GM18520 (cell line): Measurements from ENCODE around the gene CELF4.

ENCODE experiments used
- ATAC-seq: cut with Tn5 transposase; IDR thresholded peaks from one replicate; pipeline ENCODE4 v1.9.1; 2021; ENCODE audit not compliant: unreplicated experiment

The CELF4 gene

DNA sequence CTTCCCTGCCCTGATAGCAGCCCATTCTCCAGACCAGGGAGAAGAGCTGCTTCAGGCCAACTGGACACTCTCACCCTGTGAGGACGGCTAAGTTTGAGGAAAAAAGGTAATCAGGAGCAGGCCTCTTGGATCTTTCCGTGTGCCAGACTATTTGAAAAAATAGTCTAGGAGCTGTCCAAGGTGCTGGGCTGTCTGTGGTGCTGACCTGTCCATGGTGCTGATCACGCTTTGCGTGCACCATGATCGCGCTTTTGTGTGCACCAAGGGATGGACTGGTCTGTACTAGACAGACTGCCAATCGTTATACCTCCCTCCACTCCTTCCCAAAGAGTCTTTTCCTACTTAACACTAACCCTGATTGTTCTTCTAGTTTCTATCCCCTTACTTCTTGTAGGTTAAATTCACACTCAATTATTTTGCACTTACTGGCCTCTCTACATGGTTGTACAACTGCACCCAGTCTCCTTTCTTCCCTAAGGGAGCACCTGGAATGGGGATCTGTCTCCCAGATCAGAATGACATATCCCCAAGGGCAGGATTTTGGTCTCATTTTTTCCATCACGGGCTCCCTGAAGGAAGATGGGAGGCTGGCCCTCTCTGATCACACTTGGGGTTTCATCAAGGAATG is 295.4 kb downstream of the CELF4 start:
- ATAC-seq: no peak

DNA sequence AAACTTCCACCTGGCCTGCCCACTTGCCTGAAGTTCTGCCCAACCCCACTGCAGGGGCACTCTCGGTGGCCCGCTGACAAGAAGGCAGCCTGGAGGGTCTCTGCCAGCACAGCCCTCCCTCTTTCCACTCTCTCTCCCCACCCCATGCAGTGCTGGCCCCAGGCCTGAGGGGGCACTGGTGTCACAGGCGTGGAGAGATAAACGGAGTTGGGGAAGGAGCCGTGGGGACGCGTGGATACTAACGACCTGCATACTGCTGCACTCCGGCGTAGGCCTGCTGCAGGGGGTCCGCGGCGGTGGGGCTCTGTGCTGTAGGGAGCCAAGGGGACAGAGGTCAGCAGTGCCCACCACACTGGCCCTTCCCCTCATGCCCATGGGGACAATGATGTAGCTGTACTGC is 299.3 kb downstream of the CELF4 start:
- no peak for ATAC-seq

DNA sequence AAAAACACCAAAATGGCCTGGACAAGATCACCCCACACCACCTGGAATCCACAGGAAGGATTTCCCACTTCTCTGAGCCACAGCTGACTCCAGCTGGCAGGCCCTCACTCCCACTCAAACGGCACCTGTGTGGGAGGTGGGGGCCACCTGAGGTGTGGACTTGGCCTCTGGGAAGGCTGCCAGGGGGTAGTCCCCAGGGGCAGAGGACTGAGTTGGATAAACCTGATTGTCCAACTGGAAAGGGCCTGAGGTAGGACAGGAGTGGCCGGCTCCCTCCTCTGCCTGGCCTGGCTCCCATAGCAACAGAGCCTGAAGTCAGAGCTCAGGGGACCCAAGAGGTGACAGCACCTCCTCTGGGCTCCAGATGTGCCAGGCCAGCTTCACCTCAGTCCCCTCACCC is 300.2 kb downstream of the CELF4 start:
- no peak for ATAC-seq

DNA sequence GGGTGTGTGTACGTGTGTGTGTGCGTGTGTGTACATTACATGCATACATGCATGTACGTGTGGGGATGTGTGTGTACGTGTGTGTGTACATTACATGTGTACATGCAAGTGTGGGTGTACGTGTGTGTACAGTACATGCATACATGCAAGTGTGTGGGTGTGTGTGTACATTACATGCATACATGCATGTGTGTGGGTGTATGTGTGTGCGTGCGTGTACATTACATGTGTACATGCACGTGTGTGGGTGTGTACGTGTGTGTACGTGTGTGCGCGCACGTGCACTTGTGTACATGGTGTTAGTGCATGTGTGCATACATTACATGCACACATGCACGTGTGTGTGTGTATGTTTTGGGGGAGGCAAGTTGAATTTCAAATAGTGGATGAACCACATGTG is 300.6 kb downstream of the CELF4 start:
- ATAC-seq: no peak

DNA sequence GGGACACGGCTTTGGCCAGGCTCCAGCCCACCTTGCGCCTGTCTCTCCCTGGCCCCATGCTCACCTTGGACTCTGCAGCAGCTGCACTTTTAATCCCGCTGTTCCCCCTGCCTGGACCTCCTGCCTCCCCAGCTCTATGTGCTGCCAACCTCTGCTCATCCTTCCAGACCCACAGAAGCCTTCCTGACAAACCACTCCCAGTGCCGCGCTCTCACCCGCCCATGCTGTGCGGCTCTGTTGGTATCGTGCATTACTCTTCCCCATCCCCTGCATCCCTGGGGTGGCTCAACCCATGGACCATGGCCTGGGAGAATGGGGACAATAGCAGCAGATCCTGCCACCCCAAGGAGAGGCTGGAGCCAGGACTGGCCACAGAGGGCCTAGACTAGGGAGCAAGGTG is 303.6 kb downstream of the CELF4 start:
- ATAC-seq: no peak

DNA sequence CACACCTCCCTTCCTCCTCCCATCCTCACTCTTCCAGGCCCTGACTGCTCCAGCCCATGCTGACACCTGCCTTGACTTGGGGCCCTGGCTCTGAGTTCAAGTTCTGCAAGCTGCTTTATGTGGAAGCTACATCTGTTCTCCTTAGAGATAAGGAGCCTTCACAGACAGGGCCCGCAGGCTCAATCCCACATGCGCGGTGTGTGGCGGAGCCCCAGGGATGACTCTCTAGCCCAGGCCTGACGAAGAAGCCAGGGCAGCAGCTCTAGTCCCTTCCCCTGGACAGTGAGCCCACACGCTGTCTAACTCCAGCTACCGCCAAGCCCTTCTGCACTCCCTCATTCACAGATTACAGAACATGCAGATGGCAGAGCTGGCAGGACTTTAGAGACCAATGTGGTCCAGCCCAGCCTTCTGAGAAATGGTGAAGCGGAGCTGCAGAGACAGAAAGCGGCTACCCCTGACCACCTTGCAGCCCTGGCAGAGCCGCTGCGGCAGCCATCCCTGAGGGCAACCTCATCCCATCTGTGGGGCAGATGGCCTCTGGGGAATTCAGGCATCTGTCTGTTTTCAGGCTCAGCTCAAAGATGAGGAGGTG is 304.3 kb downstream of the CELF4 start:
- no peak for ATAC-seq

DNA sequence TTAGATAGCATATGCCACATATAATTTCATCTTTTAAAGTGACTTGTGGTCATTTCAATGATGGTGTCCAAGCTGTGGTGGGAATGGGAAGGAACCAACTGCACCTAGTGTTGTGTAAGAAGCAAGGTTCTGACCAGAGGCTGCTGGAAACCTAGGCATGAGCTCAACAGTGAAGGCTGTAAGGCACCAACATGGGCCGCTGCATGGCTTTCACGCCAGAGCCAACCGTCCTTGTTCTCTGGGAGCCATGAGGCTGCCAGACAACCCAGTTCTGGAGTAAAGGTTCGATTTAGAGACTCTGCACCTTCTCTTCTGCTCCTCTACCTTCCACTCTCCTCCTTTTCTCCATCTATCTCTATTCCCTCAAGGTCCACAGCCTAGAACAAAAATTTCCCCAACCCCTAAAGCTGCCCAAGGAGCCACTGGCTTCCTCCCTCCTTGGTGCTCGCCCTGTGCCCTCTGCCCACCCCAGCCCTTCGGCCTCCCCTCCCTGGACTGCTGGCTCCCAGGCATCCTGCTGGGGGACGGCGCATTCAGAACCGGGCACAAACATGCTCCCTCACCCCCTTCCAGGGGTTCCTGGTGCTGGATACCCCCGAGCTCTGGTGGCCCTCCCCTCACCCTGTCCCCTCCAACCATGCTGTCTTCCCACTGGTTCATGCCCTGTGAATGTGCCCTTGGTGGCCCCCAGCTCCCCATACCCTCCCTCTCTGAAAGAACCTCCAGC is 305.1 kb downstream of the CELF4 start:
- no peak for ATAC-seq

DNA sequence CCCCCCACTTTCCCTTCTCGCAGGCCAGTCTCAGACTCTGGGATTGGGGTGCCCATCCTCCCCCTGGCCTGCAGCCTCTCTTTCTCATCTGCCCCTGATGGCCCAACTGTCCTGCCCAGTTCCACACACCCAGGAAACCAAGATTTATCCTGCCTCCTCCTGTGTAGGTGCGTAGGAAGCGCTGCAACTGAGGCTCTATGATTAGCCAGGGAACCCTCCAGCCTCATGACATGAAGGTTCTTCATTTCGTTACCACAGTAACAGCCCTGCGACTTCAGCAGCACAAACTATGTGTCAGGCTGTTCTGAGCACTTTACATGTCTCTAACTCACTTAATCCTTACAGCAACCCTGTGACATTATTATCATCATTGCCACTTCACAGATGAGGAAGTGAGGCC is 305.9 kb downstream of the CELF4 start:
- ATAC-seq: no peak

DNA sequence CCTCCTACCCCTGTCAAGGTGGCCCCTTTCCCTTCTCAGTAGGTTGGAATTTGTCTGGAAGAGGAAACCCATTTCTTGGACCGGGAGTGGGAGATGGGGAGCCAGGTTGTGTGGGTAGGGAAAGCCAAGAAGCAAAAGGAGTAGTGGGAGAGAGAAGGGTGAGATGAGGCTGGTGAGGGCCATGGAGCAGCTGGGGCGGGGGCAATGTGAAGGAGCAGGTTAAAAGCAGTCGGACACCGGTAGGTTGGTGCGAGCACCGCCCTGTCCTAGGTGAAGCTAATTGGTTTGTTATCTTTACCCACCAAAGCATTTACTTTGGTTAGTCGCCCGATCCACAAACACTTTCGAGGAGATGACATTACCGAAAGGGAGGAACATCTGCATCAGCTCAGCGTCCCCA is 306.8 kb downstream of the CELF4 start:
- no peak for ATAC-seq

DNA sequence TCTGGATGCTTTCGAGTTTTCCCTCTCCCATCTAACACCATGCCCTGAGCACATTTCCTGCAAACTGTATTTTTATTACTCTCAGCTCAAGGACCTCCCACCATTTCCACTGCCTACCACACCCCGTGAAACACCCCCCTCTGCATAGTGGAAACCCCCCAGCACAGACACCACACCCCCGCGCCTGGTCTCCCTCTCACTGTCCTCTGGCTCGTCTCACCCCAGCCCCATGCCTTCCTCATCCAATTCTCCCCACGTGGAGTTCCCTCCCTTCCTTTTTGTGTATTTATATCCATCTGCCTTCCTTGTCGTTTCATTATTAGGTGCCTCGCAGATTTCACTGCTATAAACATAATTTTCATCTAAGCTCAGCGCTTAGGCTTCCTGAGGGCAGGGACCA is 307.5 kb downstream of the CELF4 start:
- ATAC-seq: no peak

DNA sequence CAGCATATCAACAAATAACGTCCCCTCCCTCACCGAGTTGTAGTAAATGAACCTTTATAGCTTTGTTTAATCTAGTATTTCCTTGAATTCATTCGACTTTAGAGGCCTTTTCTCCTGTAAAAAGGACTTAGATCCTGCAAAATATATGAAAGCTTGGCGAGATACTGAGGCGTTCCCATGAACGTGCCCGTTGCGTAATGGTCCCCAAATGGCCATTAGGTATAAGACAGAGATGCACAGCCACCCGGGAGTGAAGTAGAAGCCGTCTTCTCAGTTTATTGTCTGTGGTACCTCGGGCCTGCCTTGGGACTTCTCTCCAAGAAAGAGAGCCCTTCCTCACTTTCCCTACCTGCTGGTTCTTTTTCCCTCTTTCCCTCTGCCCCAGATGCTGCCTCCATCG is 310.6 kb downstream of the CELF4 start:
- no peak for ATAC-seq

DNA sequence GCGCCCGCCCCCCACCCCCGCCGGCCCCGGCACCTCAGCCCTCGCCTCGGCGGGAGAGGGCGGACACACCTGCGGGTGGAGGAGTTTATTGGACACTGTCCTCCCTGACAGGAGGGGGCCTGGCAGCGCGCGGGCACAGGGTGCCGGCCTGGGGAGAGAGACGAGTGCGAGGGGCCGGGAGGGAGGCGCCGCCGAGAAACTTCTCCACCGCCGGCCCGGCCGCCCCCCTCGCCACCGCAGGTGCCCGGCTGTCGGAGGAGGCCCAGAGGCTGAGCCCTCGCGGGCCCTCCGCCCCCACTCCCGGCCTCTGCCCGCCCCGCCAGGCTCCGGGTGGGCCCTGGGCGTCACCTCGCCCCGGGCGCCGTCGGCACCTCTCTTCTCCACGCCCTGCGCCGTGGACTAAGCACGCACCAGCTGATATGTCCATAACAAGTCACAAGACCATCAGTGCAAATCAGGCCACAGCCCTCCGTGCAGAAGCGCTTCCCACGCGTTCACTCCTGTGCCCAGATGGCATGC is 311.3 kb downstream of the CELF4 start:
- no peak for ATAC-seq

DNA sequence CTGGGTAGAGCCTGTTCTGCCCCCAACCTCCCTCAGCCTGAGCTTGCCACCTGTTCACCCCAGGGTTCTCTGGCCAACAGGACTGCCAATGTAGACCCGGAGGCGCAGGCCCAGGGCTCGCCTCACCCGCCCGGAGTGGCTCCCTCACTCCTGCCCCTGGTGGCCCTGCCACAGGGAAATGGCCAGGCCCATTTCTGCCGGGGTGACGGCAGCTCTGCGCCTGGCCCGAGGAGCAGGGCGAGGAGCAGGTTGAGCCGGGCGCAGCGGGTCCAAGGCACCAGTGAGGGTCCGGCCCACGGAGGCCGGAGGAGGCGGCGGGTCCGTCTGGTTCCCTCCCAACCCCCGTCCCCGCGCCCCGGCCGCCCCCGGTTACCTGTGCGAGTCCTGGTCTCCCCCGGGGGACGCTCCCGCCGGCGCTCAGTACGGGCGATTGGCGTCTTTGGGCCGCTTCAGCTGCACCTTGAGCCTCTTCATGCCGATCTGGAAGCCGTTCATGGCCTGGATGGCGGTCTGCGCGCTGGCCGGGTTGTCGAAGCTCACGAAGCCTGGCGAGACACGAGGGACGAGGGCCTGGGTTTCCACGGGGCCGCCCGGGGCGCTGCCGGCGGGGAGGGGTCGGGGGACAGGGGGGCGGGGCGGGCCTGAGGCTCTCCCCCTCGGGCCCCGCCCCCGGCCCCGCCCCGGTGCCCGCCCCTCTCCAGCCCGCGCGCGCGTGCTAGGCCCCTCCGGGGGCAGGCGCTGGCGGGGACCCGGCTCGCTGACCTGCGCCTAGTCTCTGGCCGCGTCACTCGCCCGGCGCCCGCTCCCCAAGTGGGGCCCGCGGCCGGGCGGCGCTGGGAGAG is 312.0 kb downstream of the CELF4 start:
- ATAC-seq: no peak

DNA sequence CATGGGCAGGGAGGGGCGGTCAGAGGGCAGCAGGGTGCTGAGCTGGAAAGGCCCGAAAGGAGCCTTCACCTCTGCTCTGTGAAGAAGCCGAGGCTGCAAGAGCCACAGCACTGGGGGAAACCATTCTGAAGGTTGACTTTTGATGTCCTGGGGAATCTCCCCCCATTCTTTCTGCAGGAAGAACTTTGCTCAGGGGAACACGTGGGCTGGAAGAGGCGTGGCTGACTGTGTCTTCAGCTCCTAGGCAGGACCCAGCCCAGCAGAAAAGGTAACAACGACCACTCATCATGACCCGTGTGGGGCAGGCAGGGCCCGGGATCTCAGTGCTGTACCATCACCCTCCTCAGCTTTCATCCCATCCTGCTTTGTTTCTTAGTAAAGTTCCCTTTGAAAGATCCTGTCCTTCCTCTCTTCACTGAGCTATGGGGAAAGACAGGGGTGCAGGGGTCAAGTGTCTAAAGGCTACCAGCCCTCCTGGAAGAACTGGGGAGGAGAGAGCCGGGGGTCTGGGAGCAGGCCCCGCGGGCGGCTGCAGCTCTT is 312.7 kb downstream of the CELF4 start:
- ATAC-seq: no peak

DNA sequence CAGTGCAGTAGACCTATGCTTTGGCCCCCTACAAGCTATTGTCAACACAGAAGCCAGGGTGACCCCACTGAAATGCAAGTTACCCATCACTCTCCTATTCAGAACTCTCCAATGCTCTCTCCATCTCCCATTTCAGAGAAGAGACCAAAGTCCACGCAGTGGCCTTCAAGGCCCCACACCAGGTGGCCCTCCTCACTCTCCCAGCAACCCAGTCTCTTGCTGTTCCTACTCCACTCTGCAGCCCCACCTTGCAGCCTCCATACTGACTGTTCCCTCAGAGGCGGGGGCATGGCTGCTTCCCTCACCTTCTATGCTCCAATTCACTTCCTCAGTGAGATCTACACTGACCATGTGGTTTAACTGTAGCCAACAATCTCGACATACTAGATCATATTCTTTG is 313.3 kb downstream of the CELF4 start:
- no peak for ATAC-seq

DNA sequence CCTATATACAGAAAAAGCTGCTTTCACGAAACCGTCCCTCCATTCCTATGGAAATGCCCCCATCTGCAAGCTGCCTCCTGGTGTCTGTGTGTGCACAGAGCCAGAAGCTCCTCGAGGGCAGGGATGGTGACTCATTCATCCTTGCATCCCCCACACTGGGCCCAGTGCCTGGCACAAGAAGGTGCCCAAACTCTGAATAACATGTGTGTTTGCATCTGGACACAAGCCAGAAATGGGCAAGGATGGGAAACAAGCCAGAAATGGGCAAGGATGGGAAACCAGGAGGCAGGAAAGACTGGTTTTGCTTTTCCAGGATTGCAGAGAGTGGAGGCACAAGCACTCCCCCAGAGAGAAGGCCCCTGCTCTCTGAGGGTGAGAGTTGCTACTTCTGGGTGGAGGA is 313.9 kb downstream of the CELF4 start:
- no peak for ATAC-seq

DNA sequence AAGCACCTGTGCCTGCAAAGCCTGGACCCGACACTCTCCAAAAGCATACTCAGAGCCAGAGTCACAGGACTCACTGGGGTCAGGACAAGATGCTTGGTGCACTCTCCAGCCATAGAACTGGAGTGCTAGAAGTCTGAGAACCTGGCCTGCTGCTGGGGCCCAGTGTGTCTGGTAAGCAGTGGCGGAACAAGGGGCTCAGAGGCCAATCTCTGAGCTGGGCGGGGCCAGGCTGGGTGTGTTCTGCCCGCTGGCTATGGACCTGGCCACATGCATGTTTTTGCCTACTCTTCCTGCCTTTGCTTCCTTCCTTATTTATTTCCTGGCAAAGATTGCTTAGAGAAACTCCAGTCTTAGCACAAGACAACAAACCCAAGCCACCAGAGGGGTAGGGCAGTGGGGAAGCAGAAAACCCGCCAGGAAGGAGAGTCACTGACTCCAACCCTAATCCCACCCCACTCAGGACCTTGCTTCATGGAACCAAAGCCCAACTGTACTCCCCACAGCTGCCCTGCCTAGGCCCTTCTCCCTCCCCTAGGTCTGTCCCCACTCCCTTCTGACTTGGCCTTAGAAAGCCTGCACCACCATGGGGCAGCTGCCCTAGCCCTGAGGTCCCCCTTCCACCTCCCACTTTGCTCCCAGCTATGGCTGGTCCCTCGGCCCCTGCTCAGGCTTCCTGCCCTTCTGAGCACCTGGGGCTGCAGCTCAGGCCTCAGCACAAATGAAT is 315.5 kb downstream of the CELF4 start:
- ATAC-seq: no peak

DNA sequence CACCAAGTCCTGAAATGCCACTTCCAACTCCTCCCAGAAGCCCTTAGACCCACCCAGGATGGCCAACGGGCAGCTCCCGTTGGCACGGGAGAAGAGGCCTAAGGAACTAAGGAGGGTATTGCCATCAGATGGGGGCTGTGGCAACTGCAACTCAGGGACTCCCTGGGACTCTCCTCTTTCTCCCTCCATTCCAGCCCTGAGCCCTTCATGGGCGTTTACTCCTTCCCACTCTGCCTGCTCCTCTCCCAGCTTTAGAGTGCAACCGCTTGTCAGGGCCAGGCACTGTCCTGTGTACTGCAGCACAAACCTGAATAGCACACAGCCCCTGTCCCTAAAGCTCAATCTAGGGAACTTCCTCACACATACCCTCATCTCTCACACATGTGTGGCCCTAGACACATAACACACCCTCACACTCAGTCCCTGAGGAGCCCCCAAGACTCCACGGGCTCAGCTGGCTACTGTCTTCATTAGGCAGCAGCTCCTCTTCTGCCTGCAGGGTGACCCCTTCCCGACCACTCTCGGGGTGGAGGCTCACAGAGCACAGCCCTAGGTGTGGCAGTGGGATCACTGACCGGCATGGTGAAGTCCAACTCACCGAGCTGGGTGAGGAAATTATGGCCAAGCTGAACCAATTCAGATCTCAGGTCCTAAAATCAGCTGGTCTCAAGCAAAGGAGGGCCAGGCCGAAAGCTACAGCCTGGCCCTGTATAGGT is 316.3 kb downstream of the CELF4 start:
- ATAC-seq: no peak

DNA sequence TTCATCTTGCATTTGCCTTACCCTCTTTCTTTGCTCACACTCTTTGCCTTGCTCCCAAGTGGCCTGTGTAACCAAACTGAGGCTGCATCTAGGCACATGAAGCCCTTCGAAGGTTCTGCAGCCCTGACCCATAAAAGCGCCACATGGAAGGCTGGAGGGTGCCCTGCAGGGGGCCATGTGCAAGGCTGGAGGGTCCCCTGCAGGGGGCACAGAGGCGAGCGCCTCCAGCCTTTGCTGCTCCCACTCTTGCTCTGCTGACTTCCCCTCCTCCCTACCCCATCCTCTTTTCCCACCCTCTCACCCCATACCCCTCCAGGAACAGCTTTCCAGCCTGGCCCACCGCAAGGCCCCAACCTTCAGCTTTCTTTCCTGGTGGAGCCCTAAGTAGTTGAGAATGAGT is 317.3 kb downstream of the CELF4 start:
- no peak for ATAC-seq
